Measurements from ENCODE around the gene HBP1.

The HBP1 gene

GRCh38 chr7:107224374-107225223 is 55.8 kb downstream of the HBP1 start:
- DNase-seq (ENCODE audit: low read depth), result no peak
- no peak for TF ChIP-seq CTCF (conservative IDR thresholded peaks at IDR 0.05; ENCODE audit: low read length)
- no peak overlapping the region for H3K4me3 ChIP-seq (ENCODE audit: low read length)

DNA sequence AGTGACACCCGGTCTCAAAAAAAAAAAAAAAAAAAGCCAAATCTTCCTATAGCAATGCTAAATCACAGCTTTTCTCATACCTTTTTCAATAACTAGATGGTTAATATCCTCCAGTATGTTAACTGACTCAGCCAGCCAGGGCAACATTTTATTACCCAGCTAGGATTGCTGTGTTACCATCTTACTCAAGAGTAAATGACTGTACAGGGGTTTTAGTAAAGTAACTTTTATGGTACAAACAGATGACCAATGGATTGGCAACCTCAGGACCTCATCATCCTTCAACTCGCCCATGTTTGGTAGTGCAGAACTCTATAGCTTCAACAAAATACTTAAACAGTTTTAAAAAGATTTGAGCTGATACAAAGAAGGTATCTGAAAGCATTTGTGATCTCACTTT is 59.5 kb downstream of the HBP1 start:
- no peak for TF ChIP-seq CTCF (conservative IDR thresholded peaks at IDR 0.05; ENCODE audit: low read length)
- no peak overlapping the region for H3K4me3 ChIP-seq (ENCODE audit: low read length)
- DNase-seq (ENCODE audit: low read depth), result no peak

DNA sequence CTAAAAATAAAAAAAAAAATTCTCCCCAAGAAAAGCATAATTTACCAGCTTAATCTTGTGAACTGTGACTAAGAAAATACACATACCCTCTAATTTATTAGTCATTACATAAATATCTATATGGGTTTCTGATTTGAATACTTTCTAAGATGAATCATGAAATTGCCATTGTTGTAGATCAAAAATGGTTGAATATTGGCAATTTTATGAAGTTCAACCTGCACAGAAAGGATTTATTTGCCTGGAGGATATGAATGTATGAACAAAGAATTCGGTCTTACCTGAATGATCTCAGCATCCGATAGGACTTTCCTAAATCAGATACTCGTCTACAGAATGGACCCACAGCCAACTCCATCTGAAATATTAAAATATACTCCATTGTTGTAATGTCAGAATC is 61.5 kb downstream of the HBP1 start:
- no peak for TF ChIP-seq CTCF (conservative IDR thresholded peaks at IDR 0.05; ENCODE audit: low read length)
- no peak overlapping the region for H3K4me3 ChIP-seq (ENCODE audit: low read length)
- DNase-seq (ENCODE audit: low read depth), result no peak

DNA sequence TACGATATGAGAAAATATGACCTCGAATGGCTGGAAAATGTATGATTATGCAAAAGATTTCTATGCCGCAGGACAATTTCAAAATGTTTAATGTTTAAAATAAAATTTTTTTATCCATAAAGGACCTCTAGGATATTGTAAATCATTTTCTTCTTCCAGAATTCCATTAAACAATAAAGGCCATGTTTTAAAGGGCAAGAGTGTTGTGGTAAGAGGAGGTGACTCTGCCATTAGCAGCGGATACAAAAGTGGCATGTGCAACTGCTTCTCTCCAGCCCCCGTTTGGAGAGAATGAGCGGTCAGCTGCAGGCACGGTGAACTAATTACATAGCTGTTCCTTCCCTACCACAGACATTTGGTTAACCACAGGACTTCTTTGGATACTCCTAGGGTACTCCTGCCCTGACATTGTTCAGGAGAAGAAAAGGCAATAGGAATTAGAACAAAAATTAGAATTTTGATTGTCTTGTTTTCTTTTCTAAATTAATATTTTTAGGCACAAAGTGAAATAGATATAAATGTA is 63.8 kb downstream of the HBP1 start:
- TF ChIP-seq CTCF (conservative IDR thresholded peaks at IDR 0.05; ENCODE audit: low read length), result no peak
- DNase-seq (ENCODE audit: low read depth), result peak; percentile 56
- no peak overlapping the region for H3K4me3 ChIP-seq (ENCODE audit: low read length)

DNA sequence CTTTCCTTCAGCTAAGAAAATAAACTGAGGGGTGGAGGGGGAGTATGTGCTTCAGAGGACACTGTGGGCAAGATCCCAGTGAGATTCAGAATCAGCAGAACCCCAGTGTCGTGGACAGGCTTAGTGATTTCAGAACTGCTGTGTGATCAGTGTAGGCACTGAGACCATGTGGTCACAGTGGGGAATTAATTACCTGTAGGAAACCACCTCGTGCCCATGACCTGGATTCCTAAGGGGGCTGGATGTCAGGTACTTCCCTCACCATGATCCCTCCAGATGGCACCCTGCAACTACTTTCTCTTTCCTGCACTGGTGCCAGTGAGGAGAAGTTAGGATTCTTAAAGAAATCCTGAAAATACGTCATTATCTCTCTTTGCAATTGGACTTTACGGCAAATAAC is 64.4 kb downstream of the HBP1 start:
- no peak for TF ChIP-seq CTCF (conservative IDR thresholded peaks at IDR 0.05; ENCODE audit: low read length)
- H3K4me3 ChIP-seq (ENCODE audit: low read length), result no peak overlapping the region
- no peak for DNase-seq (ENCODE audit: low read depth)

DNA sequence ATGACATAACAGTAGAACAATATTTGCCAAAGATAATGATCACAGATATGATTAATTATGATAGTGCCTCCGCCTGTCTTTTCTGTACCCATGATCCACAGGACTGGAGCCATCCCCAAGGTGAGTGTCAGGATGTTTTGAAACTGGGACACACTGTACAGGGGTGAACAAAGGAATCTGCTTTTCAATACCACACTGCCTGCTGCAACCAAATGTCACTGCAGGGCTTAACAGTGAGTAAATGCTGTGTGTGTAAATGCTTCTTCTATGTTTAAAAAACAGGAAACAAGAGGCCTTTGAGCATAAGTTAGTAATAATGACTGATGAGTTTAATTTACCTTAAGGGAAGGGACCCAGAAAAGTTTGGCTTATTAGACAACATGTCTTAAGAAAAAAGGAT is 65.2 kb downstream of the HBP1 start:
- no peak for DNase-seq (ENCODE audit: low read depth)
- TF ChIP-seq CTCF (conservative IDR thresholded peaks at IDR 0.05; ENCODE audit: low read length), result no peak
- H3K4me3 ChIP-seq (ENCODE audit: low read length), result no peak overlapping the region

GRCh38 chr7:107234436-107234835 is 65.6 kb downstream of the HBP1 start:
- TF ChIP-seq CTCF (conservative IDR thresholded peaks at IDR 0.05; ENCODE audit: low read length), result no peak
- DNase-seq (ENCODE audit: low read depth), result no peak
- no peak overlapping the region for H3K4me3 ChIP-seq (ENCODE audit: low read length)
